ELF-1 (cell line): ENCODE results near the gene PHLDB1.
A peak's percentile ranks its signal among the peaks of the same experiment; 100 is the strongest.
"Not testable (repeated sequence)": the region's sequence is repeated elsewhere in the genome, so short reads cannot be mapped to it uniquely, and the experiment has no call there.

Experiments used
- DNase-seq: peaks from one replicate; pipeline ENCODE4 v3.0.0-alpha.2; 2016; ENCODE audit warnings: low read depth, low spot score

PHLDB1 gene

GRCh38 chr11:118607401-118608359, at the start of gene PHLDB1:
Gene PHLDB1 (plus strand): TSS chr11:118607615. CDS start chr11:118613837, 6,222 bp downstream.
- DNase-seq = peak; percentile 79

- no peak for DNase-seq
These were observed 46.6 kb upstream of the PHLDB1 start for GRCh38 chr11:118560806-118561205.

- DNase-seq = no peak
These were observed 42.4 kb upstream of the PHLDB1 start for GRCh38 chr11:118565051-118565450.

- DNase-seq = no peak
These were observed 37.7 kb upstream of the PHLDB1 start for GRCh38 chr11:118569670-118570069.

- DNase-seq = no peak
These were observed 36.6 kb upstream of the PHLDB1 start for GRCh38 chr11:118570787-118571186.

- DNase-seq = peak; percentile 18
These were observed 35.7 kb upstream of the PHLDB1 start for GRCh38 chr11:118571701-118572060.

GRCh38 chr11:118572061-118572980, 35.1 kb upstream of the PHLDB1 start, which contains the start of gene ARCN1:
Gene ARCN1 (plus strand): TSS chr11:118572409. CDS start chr11:118572548, 139 bp downstream.
- DNase-seq = peak; percentile 83

GRCh38 chr11:118572981-118573550, 34.3 kb upstream of the PHLDB1 start:
- DNase-seq = peak; percentile 32

- DNase-seq = peak; percentile 5
These were observed 32.8 kb upstream of the PHLDB1 start for GRCh38 chr11:118574636-118575035.

- DNase-seq = not testable (repeated sequence)
These were observed 29.4 kb upstream of the PHLDB1 start for GRCh38 chr11:118577995-118578394.

GRCh38 chr11:118581057-118581456, 26.4 kb upstream of the PHLDB1 start:
- DNase-seq = no peak

- no peak for DNase-seq
These were observed 19.5 kb upstream of the PHLDB1 start for GRCh38 chr11:118587952-118588351.

GRCh38 chr11:118592616-118593367, 14.6 kb upstream of the PHLDB1 start:
- no peak for DNase-seq

GRCh38 chr11:118594984-118595383, 12.4 kb upstream of the PHLDB1 start:
- peak; percentile 53 for DNase-seq

- no peak for DNase-seq
These were observed 10.9 kb upstream of the PHLDB1 start for GRCh38 chr11:118596224-118597146.

GRCh38 chr11:118597556-118597955, 9.9 kb upstream of the PHLDB1 start:
- no peak for DNase-seq

- no peak for DNase-seq
These were observed 5.1 kb upstream of the PHLDB1 start for GRCh38 chr11:118602331-118602730.

GRCh38 chr11:118603709-118604108, 3.7 kb upstream of the PHLDB1 start:
- DNase-seq = not testable (repeated sequence)

GRCh38 chr11:118604566-118604965, 2.8 kb upstream of the PHLDB1 start:
- DNase-seq = no peak
